Trophoblast cell (in vitro differentiated cells and primary cell): ENCODE measurements around the gene C2CD4D.

Experiments used
- DNase-seq, 2 donors: peaks; one replicate each; pipeline ENCODE4 v3.0.0-alpha.2; 2016
- H2AFZ ChIP-seq: 2 replicates; pipeline ENCODE4 v1.6.1; 2013; ENCODE audit warnings: low read length, moderate library complexity, mild to moderate bottlenecking; ENCODE audit not compliant: insufficient read depth, poor library complexity
- H2AK5ac ChIP-seq: 2 replicates; pipeline ENCODE4 v1.6.1; 2013; ENCODE audit warnings: mild to moderate bottlenecking, low read length
- H2BK120ac ChIP-seq: 2 replicates; pipeline ENCODE4 v1.6.1; 2013; ENCODE audit warnings: low read length, mild to moderate bottlenecking, moderate library complexity; ENCODE audit not compliant: insufficient read depth, poor library complexity
- H2BK12ac ChIP-seq: 2 replicates; pipeline ENCODE4 v1.6.1; 2013; ENCODE audit warnings: mild to moderate bottlenecking, low read length, moderate library complexity
- H2BK5ac ChIP-seq: 2 replicates; pipeline ENCODE4 v1.6.1; 2013; ENCODE audit warnings: low read length, low read depth, moderate library complexity, mild to moderate bottlenecking; ENCODE audit not compliant: poor library complexity
- H3K14ac ChIP-seq: 2 replicates; pipeline ENCODE4 v1.6.1; 2013; ENCODE audit warnings: mild to moderate bottlenecking, low read length
- H3K18ac ChIP-seq: 2 replicates; pipeline ENCODE4 v1.6.1; 2013; ENCODE audit warnings: mild to moderate bottlenecking, low read length
- H3K23ac ChIP-seq: 2 replicates; pipeline ENCODE4 v1.6.1; 2013; ENCODE audit warnings: low read length
- H3K27ac ChIP-seq: 2 replicates; pipeline ENCODE4 v1.5.1; 2013; ENCODE audit warnings: low read depth, mild to moderate bottlenecking, inconsistent platforms, low read length, moderate library complexity
- H3K27me3 ChIP-seq: 2 replicates; pipeline ENCODE4 v1.6.1; 2013; ENCODE audit warnings: inconsistent platforms, mild to moderate bottlenecking, low read length, moderate library complexity; ENCODE audit not compliant: insufficient read depth
- H3K36me3 ChIP-seq, 2 experiments: 1 replicate in 1 of 2; 2 replicates in 1 of 2; pipeline ENCODE4 v1.6.1; 2013; ENCODE audit warnings: low read length in 2 of 2, mild to moderate bottlenecking in 2 of 2, moderate library complexity in 1 of 2; ENCODE audit not compliant: insufficient read depth in 2 of 2, control insufficient read depth in 1 of 2
- H3K4ac ChIP-seq: 2 replicates; pipeline ENCODE4 v1.6.1; 2013; ENCODE audit warnings: low read depth, mild to moderate bottlenecking, low read length, moderate library complexity
- H3K4me1 ChIP-seq, 2 experiments: 1 replicate in 1 of 2; 2 replicates in 1 of 2; pipeline ENCODE4 v1.6.1; 2013; ENCODE audit warnings: low read length in 2 of 2, mild to moderate bottlenecking in 2 of 2, moderate library complexity in 1 of 2; ENCODE audit not compliant: insufficient read depth in 2 of 2, control insufficient read depth in 1 of 2
- H3K4me2 ChIP-seq: 2 replicates; pipeline ENCODE4 v1.6.1; 2013; ENCODE audit warnings: inconsistent platforms, mild to moderate bottlenecking, low read length, moderate library complexity
- H3K4me3 ChIP-seq: 2 replicates; pipeline ENCODE4 v1.5.1; 2013; ENCODE audit warnings: mild to moderate bottlenecking, low read depth, low read length, inconsistent platforms
- H3K79me1 ChIP-seq: one replicate; pipeline ENCODE4 v1.6.1; 2013; ENCODE audit warnings: low read length
- H3K79me2 ChIP-seq: 2 replicates; pipeline ENCODE4 v1.6.1; 2013; ENCODE audit warnings: low read length, mild to moderate bottlenecking; ENCODE audit not compliant: control insufficient read depth, insufficient read depth, poor library complexity
- H3K9ac ChIP-seq: 2 replicates; pipeline ENCODE4 v1.6.1; 2013; ENCODE audit warnings: mild to moderate bottlenecking, low read length
- H3K9me3 ChIP-seq: 2 replicates; pipeline ENCODE4 v1.6.1; 2013; ENCODE audit warnings: low read depth, mild to moderate bottlenecking, control low read depth, inconsistent platforms, low read length; ENCODE audit not compliant: insufficient read depth
- H4K12ac ChIP-seq: 2 replicates; pipeline ENCODE4 v1.6.1; 2013; ENCODE audit warnings: low read depth, mild to moderate bottlenecking, low read length, moderate library complexity
- H4K8ac ChIP-seq: 2 replicates; pipeline ENCODE4 v1.6.1; 2013; ENCODE audit warnings: low read depth, mild to moderate bottlenecking, low read length, moderate library complexity
- H4K91ac ChIP-seq: one replicate; pipeline ENCODE4 v1.6.1; 2013; ENCODE audit warnings: low read depth, mild to moderate bottlenecking, low read length, moderate library complexity
- WGBS: extraction: QIAGEN DNeasy Blood & Tissue Kit; methylation state at CpG from one replicate; pipeline ENCODE4 v1.1.7; 2013; ENCODE audit warnings: missing lambda C conversion rate; ENCODE audit not compliant: insufficient read length, insufficient coverage; ENCODE audit errors: extremely low coverage; 5-methylcytosine and 5-hydroxymethylcytosine counted together

The C2CD4D gene

GRCh38 chr1:151802372-151802771 is 37.2 kb downstream of the C2CD4D start:
- WGBS, result no CpG with 5 or more reads among the region's 5 CpGs
- H4K91ac ChIP-seq, result no peak overlapping the region

GRCh38 chr1:151801846-151802245 is 37.8 kb downstream of the C2CD4D start:
- no peak overlapping the region for H4K91ac ChIP-seq
- H3K9ac ChIP-seq, result no peak overlapping the region
- H3K4me2 ChIP-seq, result no peak overlapping the region
- H3K18ac ChIP-seq, result no peak overlapping the region
- H3K4me1 ChIP-seq, result no peaks in the 10 kb centered on the region
- H3K36me3 ChIP-seq, result no peaks in the 10 kb centered on the region
- no peak for DNase-seq
- no peaks in the 10 kb centered on the region for H3K79me2 ChIP-seq
- no CpG with 5 or more reads among the region's 7 CpGs for WGBS
- no peak overlapping the region for H2AFZ ChIP-seq
- no peaks in the 10 kb centered on the region for H3K9me3 ChIP-seq
- no peak overlapping the region for H2BK5ac ChIP-seq
- H3K4ac ChIP-seq, result no peak overlapping the region
- no peak overlapping the region for H3K23ac ChIP-seq
- H2BK12ac ChIP-seq, result no peak overlapping the region
- no peak overlapping the region for H2AK5ac ChIP-seq
- H3K27me3 ChIP-seq, result no peaks in the 10 kb centered on the region
- H4K12ac ChIP-seq, result no peak overlapping the region
- H3K4me3 ChIP-seq, result no peak overlapping the region
- H3K27ac ChIP-seq, result no peak overlapping the region
- no peak overlapping the region for H4K8ac ChIP-seq
- no peak overlapping the region for H2BK120ac ChIP-seq
- H3K14ac ChIP-seq, result no peak overlapping the region
- no peaks in the 10 kb centered on the region for H3K79me1 ChIP-seq

More at GRCh38 chr1:151802372-151802771, 37.2 kb downstream of the C2CD4D start:
- Histone ChIP-seq H3K14ac (no peak overlapping the region), H3K79me1 (no peaks in the 10 kb centered on the region), H2BK120ac (no peak overlapping the region), H3K79me2 (no peaks in the 10 kb centered on the region), H3K4me3 (peak overlapping the region; percentile 30), H3K23ac (no peak overlapping the region), H3K4me1 (no peaks in the 10 kb centered on the region), H3K4ac (no peak overlapping the region), H3K36me3 (no peaks in the 10 kb centered on the region), H4K12ac (no peak overlapping the region), H2BK12ac (no peak overlapping the region), H3K27me3 (no peaks in the 10 kb centered on the region), H2AFZ (no peak overlapping the region), H3K4me2 (no peak overlapping the region), H3K27ac (no peak overlapping the region), H3K9me3 (no peaks in the 10 kb centered on the region), H2BK5ac (no peak overlapping the region), H4K8ac (no peak overlapping the region), H2AK5ac (no peak overlapping the region), H3K9ac (no peak overlapping the region), H3K18ac (no peak overlapping the region)
- no peak for DNase-seq

- Histone ChIP-seq H3K9ac (no peak overlapping the region), H3K4me3 (no peak overlapping the region), H2AK5ac (no peak overlapping the region), H3K4me2 (no peak overlapping the region), H2BK120ac (no peak overlapping the region), H3K23ac (no peak overlapping the region), H3K36me3 (no peaks in the 10 kb centered on the region), H2AFZ (no peak overlapping the region), H3K27me3 (no peaks in the 10 kb centered on the region), H3K4ac (no peak overlapping the region), H2BK12ac (no peak overlapping the region), H3K4me1 (no peaks in the 10 kb centered on the region), H2BK5ac (no peak overlapping the region), H3K9me3 (no peaks in the 10 kb centered on the region), H3K18ac (no peak overlapping the region), H4K12ac (no peak overlapping the region), H4K8ac (no peak overlapping the region), H4K91ac (no peak overlapping the region), H3K79me2 (no peaks in the 10 kb centered on the region), H3K14ac (no peak overlapping the region), H3K79me1 (no peaks in the 10 kb centered on the region), H3K27ac (no peak overlapping the region)
- no peak for DNase-seq
- no CpG with 5 or more reads among the region's 12 CpGs for WGBS
Measured at GRCh38 chr1:151801310-151801820, 38.3 kb downstream of the C2CD4D start.

- WGBS, result no CpG with 5 or more reads among the region's 8 CpGs
Measured at GRCh38 chr1:151800830-151801229, 38.8 kb downstream of the C2CD4D start.

More at GRCh38 chr1:151800830-151801229, 38.8 kb downstream of the C2CD4D start:
- Histone ChIP-seq H3K4me3 (no peak overlapping the region), H3K9me3 (no peaks in the 10 kb centered on the region), H4K8ac (no peak overlapping the region), H3K4ac (no peak overlapping the region), H3K4me1 (no peaks in the 10 kb centered on the region), H3K79me2 (no peaks in the 10 kb centered on the region), H3K18ac (no peak overlapping the region), H3K4me2 (no peak overlapping the region), H4K12ac (no peak overlapping the region), H3K79me1 (no peaks in the 10 kb centered on the region), H2BK120ac (no peak overlapping the region), H3K27me3 (no peaks in the 10 kb centered on the region), H3K23ac (no peak overlapping the region), H3K9ac (no peak overlapping the region), H3K14ac (no peak overlapping the region), H4K91ac (no peak overlapping the region), H3K27ac (no peak overlapping the region), H2AK5ac (no peak overlapping the region), H2AFZ (no peak overlapping the region), H2BK12ac (no peak overlapping the region), H3K36me3 (no peaks in the 10 kb centered on the region), H2BK5ac (no peak overlapping the region)
- DNase-seq, result no peak
